CD4-positive, alpha-beta T cell (primary cell): ENCODE measurements around the gene ADAMTS17. TPM values are rescaled to one million over a fixed set of nuclear protein-coding genes. Genes with fewer than 3 reads are reported as not detected.
A peak's percentile ranks its signal among the peaks of the same experiment; 100 is the strongest.

Experiments used
- ATAC-seq: fragments of 200-7000 bp; cut with Tn5 transposase; one replicate; pipeline ENCODE4 v1.10.0; 2022; ENCODE audit warnings: mild to moderate bottlenecking; ENCODE audit not compliant: poor library complexity
- CTCF ChIA-PET: fragments of 350-600 bp; sonication (Branson Sonifier 250); formaldehyde crosslinking; loops from one replicate; lab custom pipeline; 2021; ENCODE audit warnings: antibody characterized with exemption, inconsistent platforms; lab: Charles Lee
- POLR2A ChIA-PET: fragments of 350-600 bp; sonication (Branson Sonifier 250); formaldehyde crosslinking; loops from one replicate; lab custom pipeline; 2021; ENCODE audit warnings: antibody characterized with exemption, inconsistent platforms; lab: Charles Lee
- DNase-seq, 14 experiments: peaks; one replicate each; pipeline ENCODE4 v3.0.0-alpha.2; 2013 to 2020; ENCODE audit warnings: mixed read lengths in 2 of 14
- H3K27ac ChIP-seq, 2 donors: one replicate each; pipeline versions ENCODE4 v1.5.1 to v1.7.0; 2013; ENCODE audit warnings: low read length in 2 of 2, low read depth in 1 of 2, mild to moderate bottlenecking in 1 of 2
- H3K27me3 ChIP-seq, 2 experiments: 1 replicate in 1 of 2; 2 replicates in 1 of 2; pipeline versions ENCODE4 v1.6.1 to v1.7.0; 2013; ENCODE audit warnings: low read length in 2 of 2, control low read depth in 1 of 2, mild to moderate bottlenecking in 1 of 2, moderate library complexity in 1 of 2; ENCODE audit not compliant: insufficient read depth in 2 of 2, control insufficient read depth in 1 of 2
- H3K36me3 ChIP-seq: one replicate; pipeline ENCODE4 v1.6.1; 2013; ENCODE audit warnings: low read length, control low read depth; ENCODE audit not compliant: insufficient read depth
- H3K4me1 ChIP-seq: one replicate; pipeline ENCODE4 v1.6.1; 2013; ENCODE audit warnings: low read length, control low read depth; ENCODE audit not compliant: insufficient read depth
- H3K4me3 ChIP-seq: one replicate; pipeline ENCODE4 v1.5.1; 2013; ENCODE audit warnings: mild to moderate bottlenecking, low read length, moderate library complexity
- H3K9me3 ChIP-seq, 2 experiments: 1 replicate in 1 of 2; 2 replicates in 1 of 2; pipeline versions ENCODE4 v1.6.1 to v1.7.0; 2013; ENCODE audit warnings: low read length in 2 of 2, mild to moderate bottlenecking in 2 of 2, control low read depth in 1 of 2, moderate library complexity in 1 of 2; ENCODE audit not compliant: control insufficient read depth in 1 of 2, insufficient read depth in 1 of 2
- H3K27ac Mint-ChIP-seq: one replicate; pipeline ENCODE4 v1.8.0; 2020; ENCODE audit warnings: mixed read lengths
- H3K27me3 Mint-ChIP-seq: one replicate; pipeline ENCODE4 v1.8.0; 2021; ENCODE audit warnings: mixed read lengths
- H3K36me3 Mint-ChIP-seq: one replicate; pipeline ENCODE4 v1.8.0; 2021; ENCODE audit warnings: low read depth, mixed read lengths
- H3K4me1 Mint-ChIP-seq: one replicate; pipeline ENCODE4 v1.8.0; 2021; ENCODE audit warnings: low read depth, mixed read lengths
- H3K4me3 Mint-ChIP-seq: one replicate; pipeline ENCODE4 v1.8.0; 2020; ENCODE audit warnings: mild to moderate bottlenecking, mixed read lengths
- H3K9me3 Mint-ChIP-seq: one replicate; pipeline ENCODE4 v1.8.0; 2020; ENCODE audit warnings: mixed read lengths
- CTCF ChIP-seq: fragments of 200-600 bp; IDR thresholded peaks from one replicate; pipeline ENCODE4 v1.8.0; 2022; ENCODE audit warnings: antibody characterized with exemption, mild to moderate bottlenecking
- intact Hi-C, 2 experiments: fragments of 100-400 bp; cut with DNase I in 1 of 2; cut with micrococcal nuclease in 1 of 2; formaldehyde crosslinking; loops; one replicate each; pipeline versions ENCODE4 v1.15.1 to v1.9.0; 2023 to 2025; cut with DNase I, micrococcal nuclease
- total RNA-seq, 174 experiments: library from RNA in 2 of 174; stranded (reverse) in 2 of 174; gene quantifications; one replicate each; pipeline ENCODE4 v1.2.3 and lab custom pipeline; 2021 to 2026

Gene ADAMTS17
- total RNA-seq, 2 experiments from 2014 or later = 9.9 to 13.2 TPM

- POLR2A ChIA-PET = no interaction called here
Measured at GRCh38 chr15:99962006-99962561, 379.7 kb downstream of the ADAMTS17 start.

GRCh38 chr15:99961011-99961441, 380.7 kb downstream of the ADAMTS17 start:
- intact Hi-C loops = no loop called here
- ChIA-PET POLR2A (no interaction called here), CTCF (no interaction called here)
- no peak for TF ChIP-seq CTCF
- Histone ChIP-seq H3K27me3 (no peaks in the 10 kb centered on the region), H3K4me1 (peaks cover 5% of the 10 kb centered on the region), H3K9me3 (no peaks in the 10 kb centered on the region), H3K36me3 (no peaks in the 10 kb centered on the region), H3K4me3 (no peak overlapping the region), H3K27ac (no peak overlapping the region)
- H3K4me1 Mint-ChIP-seq = peaks cover 11% of the 10 kb centered on the region
- peaks cover 13% of the 10 kb centered on the region for H3K27me3 Mint-ChIP-seq
- H3K4me3 Mint-ChIP-seq = no peak overlapping the region
- ATAC-seq (no peak), DNase-seq (peak in 2 of 14 experiments; percentile 9 to 17)
- no peaks in the 10 kb centered on the region for H3K36me3 Mint-ChIP-seq
- no peaks in the 10 kb centered on the region for H3K9me3 Mint-ChIP-seq
- H3K27ac Mint-ChIP-seq = no peak overlapping the region

More at GRCh38 chr15:99962006-99962561, 379.7 kb downstream of the ADAMTS17 start:
- Mint-ChIP-seq H3K9me3 (no peaks in the 10 kb centered on the region), H3K27me3 (peaks cover 13% of the 10 kb centered on the region), H3K4me3 (no peak overlapping the region), H3K27ac (no peak overlapping the region), H3K4me1 (peaks cover 11% of the 10 kb centered on the region), H3K36me3 (no peaks in the 10 kb centered on the region)
- no peaks in the 10 kb centered on the region for H3K9me3 ChIP-seq
- H3K4me3 ChIP-seq = no peak overlapping the region
- intact Hi-C loops = no loop called here
- CTCF ChIA-PET = no interaction called here
- H3K27ac ChIP-seq = no peak overlapping the region
- no peak for TF ChIP-seq CTCF
- peaks cover 5% of the 10 kb centered on the region for H3K4me1 ChIP-seq
- no peaks in the 10 kb centered on the region for H3K36me3 ChIP-seq
- no peak for ATAC-seq
- no peak for DNase-seq
- H3K27me3 ChIP-seq = no peaks in the 10 kb centered on the region

GRCh38 chr15:99959326-99959725, 382.4 kb downstream of the ADAMTS17 start:
- H3K4me1 Mint-ChIP-seq = peaks cover 11% of the 10 kb centered on the region
- intact Hi-C loops = no loop called here
- H3K27me3 Mint-ChIP-seq = peaks cover 25% of the 10 kb centered on the region
- H3K36me3 Mint-ChIP-seq = no peaks in the 10 kb centered on the region
- no peak for DNase-seq
- Histone ChIP-seq H3K27me3 (no peaks in the 10 kb centered on the region), H3K4me1 (peaks cover 5% of the 10 kb centered on the region), H3K36me3 (no peaks in the 10 kb centered on the region), H3K9me3 (peaks cover 0 to 4% of the 10 kb centered on the region in 2 experiments), H3K4me3 (no peak overlapping the region), H3K27ac (no peak overlapping the region)
- no peak for TF ChIP-seq CTCF
- no peak for ATAC-seq
- no peaks in the 10 kb centered on the region for H3K9me3 Mint-ChIP-seq
- ChIA-PET POLR2A (no interaction called here), CTCF (no interaction called here)
- no peak overlapping the region for H3K4me3 Mint-ChIP-seq
- H3K27ac Mint-ChIP-seq = no peak overlapping the region
